NCI-H1048 (cell line): Measurements from ENCODE around the gene C16orf46.

Experiments
- DNase-seq: peaks from one replicate; lab custom pipeline; 2025; lab: John Stamatoyannopoulos, UW

Gene C16orf46

DNA sequence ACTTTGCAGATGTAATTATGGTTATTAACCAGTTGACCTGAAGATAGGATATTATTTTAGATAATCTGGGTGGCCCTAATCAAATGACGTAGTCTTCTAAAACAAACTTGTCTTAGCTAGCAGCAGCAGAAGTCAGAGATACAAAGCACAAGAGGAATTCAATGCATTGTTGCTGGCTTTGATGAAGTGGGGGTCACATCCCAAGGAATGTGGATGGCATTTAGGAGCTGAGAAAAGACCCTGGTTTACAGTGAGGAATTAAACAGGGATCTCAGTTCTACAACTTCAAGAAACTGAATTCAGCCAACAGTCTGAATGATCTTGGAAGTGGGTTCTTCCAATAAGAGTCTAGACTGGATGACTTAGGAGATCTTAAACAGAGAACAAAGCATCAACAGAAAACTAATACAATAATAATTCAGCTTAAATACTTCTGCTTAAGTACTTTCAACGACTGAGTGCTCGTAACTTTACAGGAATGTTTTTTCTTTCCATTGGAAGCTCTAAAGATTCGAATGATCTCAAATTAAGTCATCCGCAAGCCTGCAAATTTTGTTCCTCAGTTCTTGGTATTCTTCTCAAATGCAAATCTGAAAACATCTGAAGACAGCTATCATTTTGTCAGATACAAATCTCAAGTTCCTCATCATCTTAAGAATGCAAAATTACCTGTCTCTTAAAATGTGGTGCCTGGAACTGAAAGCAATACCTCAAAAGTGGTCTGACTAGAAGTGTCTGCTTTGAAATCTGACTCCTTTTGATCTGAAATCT lies 3.3 kb downstream of the C16orf46 start:
- DNase-seq, result no peak

DNA sequence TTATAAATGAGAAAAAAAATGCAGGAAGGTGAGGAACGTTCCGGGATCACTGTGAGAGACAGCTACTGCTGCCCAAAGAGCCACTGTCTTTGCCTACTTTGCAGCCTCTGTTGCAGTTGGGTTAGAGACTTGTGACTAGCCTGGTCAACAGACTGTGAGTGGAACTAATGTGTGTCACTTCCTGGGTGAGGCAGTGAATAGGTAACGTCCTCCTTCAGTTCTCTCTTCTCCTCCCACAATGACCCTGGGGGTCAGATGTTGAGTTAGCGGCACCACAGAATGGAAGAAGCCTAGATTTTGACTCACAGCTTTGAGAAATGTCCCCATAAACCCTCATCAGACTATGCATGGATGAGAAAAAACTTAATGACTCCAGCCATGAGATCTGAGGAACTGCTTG lies 5.2 kb downstream of the C16orf46 start:
- DNase-seq, result no peak

DNA sequence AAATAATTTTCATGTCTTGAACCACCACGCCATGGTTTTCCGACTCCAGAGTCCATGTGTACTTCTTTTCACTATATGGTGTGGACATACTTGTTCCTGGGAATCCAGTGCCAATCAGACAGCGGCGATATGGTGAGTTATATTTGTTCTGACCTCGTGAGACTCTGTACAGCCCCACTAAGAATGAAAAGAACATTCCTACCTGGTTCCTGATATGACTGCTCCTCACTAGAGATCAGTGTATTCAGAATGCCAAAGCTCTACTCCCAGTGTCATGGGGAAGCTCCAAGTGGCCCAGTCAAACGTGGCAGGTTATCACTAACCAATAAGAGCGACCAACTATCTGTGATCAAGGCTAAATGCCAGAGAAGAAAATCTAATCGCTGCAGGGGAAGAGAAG lies 6.1 kb downstream of the C16orf46 start:
- no peak for DNase-seq

DNA sequence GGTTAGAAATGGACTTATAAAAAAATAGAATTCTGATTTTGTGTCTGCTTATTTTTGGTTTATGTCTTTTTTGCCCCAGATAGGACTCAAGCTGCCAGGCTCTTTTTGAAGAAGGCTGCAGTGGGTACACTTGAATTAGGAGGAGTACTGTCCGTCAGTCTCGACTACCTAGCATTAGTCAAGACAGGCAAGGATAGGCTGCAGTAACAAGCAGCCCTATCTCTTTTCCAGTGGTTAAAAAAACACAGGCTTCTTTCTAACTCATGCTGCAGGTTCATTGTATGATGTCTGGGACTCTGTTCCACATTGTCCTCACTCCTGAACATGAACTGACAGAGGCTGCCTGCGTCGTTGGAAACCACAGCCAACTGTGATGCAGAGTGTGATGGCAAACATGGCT lies 8.0 kb downstream of the C16orf46 start:
- no peak for DNase-seq

DNA sequence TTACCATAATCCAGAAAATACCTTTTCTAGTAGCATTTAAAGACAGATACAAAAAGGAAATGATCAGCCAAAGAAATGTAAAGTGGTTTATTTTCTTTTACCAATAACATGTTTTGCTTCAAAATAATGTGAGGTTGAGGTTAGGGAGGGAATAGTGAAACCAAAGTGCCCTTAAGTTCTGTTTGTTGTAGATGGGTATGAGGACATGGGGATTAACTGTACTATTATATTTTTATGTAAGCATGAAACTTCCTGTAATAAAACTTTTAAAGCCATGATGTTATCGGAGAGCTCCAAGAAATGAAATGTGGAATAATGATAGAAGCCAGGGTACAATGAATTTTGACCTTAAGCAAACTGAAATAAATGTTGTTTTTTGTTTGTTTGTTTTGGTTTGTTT lies 9.9 kb downstream of the C16orf46 start:
- no peak for DNase-seq

DNA sequence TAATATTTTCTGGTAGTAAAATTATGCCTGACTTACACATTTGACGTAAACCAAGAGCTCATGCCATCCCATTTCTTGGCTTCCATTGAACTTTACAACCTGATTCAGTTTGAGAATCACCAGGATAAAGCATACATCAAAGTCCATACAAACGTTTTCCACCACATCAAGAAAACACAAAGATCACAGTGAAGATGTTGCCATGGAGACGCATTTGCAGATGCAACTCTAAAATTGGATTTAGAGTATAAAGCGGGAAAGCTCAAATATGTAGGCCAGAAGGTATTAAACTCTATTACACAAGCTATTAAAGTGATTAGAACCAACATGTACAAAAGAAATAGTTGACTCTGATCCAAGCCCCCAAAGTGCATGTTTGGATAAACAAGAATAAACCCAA lies 10.4 kb downstream of the C16orf46 start:
- no peak for DNase-seq

DNA sequence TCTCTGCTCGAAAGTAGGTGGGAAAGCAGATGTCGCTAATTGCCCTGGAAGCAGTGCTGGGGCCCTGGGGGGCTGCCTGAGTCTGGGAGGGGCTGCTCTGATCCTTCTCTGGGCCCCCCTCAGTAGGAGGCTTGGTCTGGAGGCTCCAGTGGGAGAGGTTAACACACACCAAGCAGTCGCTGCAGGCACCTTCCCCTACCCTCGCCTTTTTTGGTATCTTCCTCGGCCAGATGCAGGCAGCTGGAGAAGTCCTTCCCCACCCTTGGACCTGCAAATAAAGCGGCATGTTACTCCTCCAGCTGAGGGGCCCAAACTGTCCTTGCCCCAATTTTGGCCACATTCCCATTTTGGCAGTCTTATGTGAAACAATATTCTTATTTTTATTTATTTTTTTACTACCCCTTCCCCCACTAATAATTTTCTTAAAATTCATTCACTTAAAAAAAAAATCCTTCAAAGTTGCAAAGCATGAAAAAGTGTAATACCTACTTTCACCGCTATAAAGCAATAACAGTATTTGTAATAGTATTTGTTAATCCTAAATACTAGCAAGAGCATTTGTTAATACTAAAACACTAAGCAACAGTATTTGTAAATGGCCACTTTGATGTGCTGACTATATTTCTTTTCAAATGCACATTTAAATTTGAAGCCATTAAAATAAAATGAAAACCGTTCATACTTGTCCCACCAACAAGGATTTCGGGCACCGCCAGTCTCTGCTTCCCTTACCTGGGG lies 15.0 kb downstream of the C16orf46 start:
- DNase-seq, result no peak

DNA sequence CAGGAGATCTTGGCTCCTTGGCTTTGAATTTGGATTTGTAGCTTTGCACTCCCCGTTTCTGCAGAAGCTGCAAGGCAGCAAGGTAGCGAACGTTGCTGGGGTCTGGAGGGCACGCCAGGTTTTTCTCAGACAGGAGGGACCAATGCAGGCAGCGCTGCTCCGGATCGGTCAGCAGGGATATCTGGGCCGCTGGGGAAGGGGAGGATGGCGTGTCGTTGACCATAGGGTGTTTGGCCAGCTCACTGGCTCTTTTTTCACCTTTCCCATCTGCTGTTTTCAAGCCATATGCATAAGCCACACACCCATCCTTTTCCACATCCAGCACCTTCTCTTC lies 15.8 kb downstream of the C16orf46 start:
- DNase-seq, result no peak

DNA sequence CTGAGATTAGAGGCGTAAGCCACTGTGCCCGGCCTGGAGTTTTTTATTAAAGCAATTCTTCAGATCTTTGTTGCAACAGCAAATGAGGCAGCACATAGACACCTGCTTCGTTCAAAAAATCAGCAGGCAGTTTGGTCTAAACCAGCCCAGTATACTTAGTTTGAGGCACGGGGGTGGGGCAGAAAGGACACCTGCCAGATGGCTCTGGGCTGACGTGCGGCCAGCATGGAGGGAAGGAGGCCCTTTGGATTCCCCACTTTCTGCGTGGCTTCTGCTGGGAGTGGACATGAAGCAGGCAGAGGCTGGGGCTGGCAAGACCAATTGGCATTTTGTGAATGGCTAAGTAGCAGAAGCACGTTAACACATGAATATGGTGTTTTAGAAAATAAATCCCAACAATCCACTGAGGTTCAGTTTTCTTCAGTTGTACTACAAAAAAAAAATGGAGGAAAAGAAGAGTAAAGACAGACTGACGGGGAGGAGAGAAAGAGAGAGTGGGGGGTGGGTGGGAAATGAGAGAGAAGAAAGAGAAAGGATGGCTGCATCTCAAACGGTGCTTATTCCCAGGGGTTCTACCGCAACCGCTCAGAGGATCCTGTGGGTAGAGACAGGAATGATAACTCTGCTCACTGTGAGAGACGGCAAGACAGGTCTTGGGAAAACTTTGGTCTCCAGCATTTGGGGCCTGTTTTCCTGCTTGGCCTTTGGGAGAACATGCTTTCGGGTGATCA lies 16.3 kb downstream of the C16orf46 start:
- DNase-seq, result no peak

DNA sequence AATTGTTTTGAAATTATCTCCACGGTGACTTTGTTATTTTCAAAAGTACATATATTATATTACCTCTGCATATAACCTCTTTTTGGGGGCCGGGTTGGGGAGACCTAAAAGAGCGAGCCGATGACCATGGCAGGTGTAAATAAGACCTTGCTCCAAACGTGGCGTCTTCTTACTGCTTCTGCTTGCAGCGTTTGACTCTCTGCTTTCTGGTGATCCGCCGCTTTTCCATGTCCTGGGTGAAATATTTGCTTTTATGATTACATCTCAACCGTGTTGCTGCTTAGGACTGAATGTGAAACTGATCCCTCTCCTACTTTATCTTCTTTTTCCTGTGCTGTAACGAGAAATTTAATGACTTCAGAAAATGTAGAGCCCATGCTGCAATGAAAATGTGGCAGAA lies 23.3 kb downstream of the C16orf46 start:
- DNase-seq, result no peak

DNA sequence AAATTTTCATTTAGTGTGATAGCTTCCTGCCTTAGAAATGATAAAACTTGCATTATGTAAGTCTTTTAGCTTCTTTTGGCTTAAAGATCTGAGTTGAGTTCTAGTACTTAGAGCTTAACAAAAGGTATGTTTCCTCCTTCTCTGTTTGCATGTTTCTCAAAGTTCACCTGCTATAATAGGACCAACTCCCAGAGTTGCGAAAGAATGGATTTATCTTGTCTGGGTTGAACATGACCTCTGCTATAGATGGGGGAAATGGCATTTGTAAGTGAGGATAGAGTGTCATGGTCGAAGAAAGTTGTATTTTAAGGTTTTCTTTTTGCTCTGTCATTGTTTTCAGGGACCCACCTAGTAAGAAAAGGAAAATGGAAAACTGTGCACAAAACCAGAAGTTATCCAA lies 34.2 kb downstream of the C16orf46 start:
- no peak for DNase-seq

DNA sequence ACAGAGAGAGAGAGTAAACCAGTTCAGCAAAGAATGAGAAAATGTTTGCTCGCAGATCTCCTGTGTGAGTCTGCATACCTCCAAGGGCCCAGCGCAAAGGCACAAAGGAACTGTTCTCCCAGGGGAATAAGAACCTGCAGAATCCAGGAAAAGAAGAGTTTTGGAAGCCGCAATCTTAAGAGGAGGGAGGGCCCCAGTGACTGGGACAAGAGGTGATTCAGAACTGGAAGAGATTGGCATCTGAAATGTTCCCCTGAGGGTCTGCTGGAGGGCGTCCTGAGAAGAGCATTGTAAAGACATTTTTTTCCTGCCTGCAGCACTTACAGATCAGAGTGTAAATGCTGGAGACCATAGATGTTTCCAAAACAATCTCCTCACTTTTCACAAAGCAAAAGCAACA lies 35.3 kb downstream of the C16orf46 start:
- no peak for DNase-seq

DNA sequence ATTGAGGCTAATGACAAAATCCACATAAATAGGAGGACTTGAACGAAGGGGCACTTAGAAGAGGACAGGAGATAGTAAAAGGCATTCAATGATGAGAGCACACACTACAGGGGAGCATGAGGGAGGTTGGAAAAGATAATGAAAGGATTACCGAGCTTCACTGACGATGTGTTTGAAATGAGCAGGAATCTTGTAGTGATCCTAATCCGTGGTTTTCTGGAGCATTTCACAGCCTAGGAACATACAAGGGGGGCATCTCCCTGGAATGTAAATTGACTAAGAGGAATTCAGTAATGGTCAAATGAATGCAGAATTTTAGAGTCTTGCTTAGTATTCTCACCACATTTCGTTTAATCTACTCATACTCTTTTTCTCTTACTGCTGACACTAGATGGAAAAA lies 36.2 kb downstream of the C16orf46 start:
- DNase-seq, result no peak

DNA sequence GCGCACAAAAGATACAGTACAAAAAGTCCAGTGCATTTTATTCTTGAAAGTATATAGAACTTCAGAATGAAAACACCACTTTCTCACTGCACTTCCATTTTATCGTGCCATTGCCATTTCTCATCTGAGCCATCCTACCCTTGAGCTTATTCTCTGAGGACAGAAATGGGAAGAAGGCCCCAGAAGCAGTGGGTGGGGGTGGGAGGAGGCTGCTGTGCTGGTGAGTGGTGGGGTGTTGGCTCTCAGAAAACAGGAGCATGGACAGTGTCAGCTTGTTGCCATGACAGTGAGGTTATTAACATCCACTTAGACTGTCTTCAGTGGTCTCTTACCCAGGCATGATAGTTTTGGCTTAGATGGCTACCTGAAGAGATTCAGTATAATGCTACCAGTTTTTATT lies 36.9 kb downstream of the C16orf46 start:
- no peak for DNase-seq

DNA sequence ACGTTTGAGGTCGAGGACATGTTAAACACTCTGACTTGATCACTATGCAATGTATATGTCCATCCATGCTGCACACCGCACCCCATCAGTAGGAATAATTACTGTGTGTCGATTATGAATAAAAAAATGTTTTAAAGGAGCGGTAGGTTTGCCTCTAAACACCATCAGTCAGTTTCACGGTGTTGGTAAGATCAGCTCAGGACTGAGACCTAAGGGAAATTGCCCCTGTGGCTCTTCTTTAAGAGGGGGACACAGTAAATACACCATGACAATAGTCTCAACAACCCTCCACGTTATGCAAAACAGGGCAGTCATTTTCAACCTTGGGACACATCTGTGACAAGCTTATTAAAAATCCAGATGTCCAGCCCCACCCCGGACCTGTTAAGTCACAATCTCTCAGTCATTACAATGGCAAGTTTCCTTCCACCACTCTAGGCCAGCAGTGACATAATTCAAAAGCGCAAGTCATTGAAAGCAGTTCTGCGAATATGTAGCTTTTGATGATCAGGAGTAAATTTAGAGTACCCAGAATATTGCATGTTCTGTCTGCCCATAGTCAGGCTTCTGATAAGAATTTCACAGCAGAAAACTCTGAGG lies 40.2 kb downstream of the C16orf46 start:
- DNase-seq, result no peak

DNA sequence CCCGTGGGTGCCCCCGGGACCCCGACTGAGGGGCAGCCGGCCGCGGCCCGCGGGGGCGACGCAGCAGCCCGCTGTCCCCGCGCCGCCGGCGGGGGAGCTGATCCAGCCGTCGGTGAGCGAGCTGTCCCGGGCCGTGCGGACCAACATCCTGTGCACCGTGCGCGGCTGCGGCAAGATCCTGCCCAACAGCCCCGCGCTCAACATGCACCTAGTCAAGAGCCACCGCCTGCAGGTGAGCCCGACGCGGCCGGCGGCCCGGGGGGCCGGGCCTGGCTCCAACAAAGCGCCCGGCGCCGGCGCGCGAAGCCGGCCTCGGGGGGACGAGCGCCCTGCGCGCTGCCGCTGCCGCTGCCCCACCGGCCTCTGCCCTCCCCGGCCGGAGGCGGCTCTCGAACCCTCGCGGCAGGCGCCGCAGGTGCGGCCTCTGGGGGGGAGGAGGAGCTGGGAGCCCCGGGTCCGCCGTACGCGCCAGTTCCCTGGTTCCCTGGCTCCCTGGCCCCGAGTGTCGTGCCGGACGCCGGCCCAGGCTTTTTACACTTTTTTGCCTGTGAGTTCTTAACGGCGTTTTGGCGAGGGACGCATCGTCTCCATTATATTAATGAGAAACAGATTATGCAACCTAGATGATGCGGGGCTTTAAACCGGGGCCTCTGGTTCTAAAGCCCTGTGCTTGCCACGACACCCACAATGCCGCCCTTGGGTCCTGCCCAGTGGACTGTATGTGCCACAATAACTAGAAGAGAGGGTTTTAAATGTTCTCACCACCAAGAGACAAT lies 40.9 kb downstream of the C16orf46 start:
- no peak for DNase-seq

DNA sequence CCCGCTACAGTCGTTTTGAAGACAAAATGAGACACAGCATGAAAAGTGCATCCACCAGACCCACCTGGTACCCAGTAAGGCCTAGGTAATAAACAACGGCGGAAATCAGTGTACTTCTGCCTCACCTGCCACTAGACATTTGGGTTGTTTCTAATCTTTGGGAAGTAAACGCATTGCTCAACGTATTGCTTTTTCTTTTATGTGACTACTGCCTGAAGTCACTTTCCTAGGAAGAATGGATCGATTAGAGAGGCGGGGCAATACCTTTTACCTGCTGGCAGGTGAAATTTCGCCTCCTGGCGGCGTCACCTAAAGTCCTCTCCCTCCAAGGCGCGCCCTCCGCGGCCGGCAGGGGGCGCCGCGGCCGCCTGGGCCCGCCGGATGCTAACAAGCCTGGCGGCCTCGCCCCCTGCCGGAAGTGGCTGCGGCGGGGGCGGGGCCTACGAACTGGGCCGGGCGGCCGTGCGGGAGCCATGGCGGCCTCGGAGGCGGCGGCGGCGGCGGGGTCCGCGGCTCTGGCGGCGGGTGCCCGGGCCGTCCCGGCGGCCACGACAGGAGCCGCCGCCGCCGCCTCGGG lies 41.6 kb downstream of the C16orf46 start, which contains the start of gene ATMIN:
ATMIN (plus strand) TSS at position 445 of the 577 bp plus-strand sequence; CDS start at position 474, 29 bp downstream.
- no peak for DNase-seq

DNA sequence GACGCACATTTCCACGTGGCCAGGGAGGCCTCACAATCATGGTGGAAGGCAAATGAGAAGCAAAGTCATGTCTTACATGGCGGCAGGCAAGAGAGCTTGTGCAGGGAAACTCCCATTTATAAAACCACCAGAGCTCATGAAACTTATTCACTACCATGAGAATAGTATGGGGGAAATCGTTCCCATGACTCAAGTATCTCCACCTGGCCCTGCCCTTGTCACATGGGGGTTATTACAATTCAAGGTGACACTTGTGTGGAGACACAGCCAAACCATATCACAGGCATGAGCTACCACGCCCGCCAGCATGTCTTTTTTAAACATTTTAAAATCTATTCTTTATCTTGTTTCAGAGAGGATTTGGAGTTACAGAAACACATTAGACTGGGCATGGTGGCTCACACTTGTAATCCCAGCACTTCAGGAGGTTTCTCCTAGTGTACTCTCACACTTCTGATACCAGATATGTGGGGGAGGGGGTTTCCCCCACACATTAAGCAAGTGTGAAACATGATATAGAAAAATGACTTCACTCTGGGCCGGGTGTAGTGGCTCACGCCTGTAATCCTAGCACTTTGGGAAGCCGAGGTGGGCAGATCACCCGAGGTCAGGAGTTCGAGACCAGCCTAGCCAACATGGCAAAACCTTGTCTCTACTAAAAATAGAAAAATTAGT lies 47.0 kb downstream of the C16orf46 start:
- DNase-seq, result no peak

DNA sequence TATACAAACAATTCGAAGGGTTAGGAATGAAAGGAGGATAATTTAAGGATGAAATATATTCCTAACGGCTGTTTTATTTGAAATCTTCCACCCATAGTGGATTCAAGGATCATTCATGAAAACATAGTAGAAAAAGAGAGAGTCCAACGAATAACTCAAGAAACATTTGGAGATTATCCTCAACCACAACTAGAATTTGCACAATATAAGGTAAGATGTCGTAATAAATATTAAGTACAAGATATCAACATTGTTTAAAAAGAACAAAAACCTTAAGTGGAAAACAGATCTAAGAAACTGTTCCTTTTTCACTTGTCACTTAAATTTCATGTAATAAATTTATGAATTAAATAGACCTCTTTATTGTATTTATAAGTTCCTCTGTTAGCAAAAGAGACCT lies 50.6 kb downstream of the C16orf46 start:
- DNase-seq, result no peak

DNA sequence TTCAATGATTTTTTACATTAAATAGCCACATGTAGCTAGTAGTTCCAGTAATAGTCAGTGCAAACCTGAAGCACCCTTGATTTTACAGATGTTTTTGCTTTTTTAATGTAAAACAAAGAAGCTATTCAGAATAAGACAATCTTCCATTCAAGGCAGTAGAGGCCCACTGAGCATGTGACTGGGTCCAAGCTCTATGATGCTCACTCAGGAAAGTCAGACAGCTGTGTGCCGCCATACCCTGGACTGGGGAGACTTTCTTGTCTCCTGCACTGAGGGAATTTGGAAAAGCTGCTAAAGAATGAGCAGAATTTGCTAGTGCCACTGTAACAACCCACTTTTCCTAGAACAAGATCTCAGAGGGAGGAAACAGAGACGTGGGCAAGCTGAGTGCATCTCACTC lies 58.5 kb downstream of the C16orf46 start:
- no peak for DNase-seq

DNA sequence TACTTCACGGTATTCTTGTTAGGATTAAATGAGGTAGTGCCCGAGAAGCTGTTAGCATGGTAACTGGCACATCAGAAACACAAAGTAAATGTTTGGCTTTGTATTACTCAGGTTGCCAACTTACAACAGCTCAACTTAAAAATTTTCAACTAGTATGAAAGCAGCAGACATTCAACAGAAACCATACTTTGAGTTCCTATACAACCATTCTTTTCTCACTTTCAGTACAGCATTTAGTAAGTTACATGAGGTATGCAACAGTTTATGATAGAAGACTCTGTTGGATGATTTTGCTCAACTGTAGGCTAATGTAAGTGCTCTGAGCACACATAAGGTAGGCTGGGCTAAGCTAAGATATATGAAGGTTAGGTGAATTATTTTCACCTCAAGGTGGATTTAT lies 62.4 kb downstream of the C16orf46 start:
- no peak for DNase-seq
